Esophagus squamous epithelium (tissue), 5 donors: Measurements from ENCODE around the gene COX19. TPM values are rescaled to one million over a fixed set of nuclear protein-coding genes. Genes with fewer than 3 reads are reported as not detected.

Source experiments
- DNase-seq: peaks from one replicate; lab custom pipeline; 2025; lab: John Stamatoyannopoulos, UW
- H3K27ac ChIP-seq, 4 donors: fragments of 200-600 bp; sonication (generic); one replicate each; pipeline ENCODE4 v1.5.1; 2016 to 2019; ENCODE audit warnings: mild to moderate bottlenecking in 1 of 4
- H3K27me3 ChIP-seq, 4 donors: fragments of 200-600 bp; sonication (generic); 1 replicate in 3 of 4; 2 replicates in 1 of 4; pipeline versions ENCODE4 v1.5.1 to v1.6.0; 2017 to 2021; ENCODE audit warnings: antibody characterized with exemption in 1 of 4
- H3K36me3 ChIP-seq, 3 donors: fragments of 200-600 bp; sonication (generic); one replicate each; pipeline ENCODE4 v1.5.1; 2016 to 2019
- H3K4me1 ChIP-seq, 3 donors: fragments of 200-600 bp; sonication (generic); one replicate each; pipeline ENCODE4 v1.5.1; 2017 to 2019
- H3K4me3 ChIP-seq, 4 donors: fragments of 200-600 bp; sonication (generic); 1 replicate in 3 of 4; 2 replicates in 1 of 4; pipeline ENCODE4 v1.5.1; 2016 to 2019; ENCODE audit warnings: mild to moderate bottlenecking in 2 of 4, moderate library complexity in 1 of 4
- H3K9me3 ChIP-seq, 3 donors: fragments of 200-600 bp; sonication (generic); one replicate each; pipeline ENCODE4 v1.5.1; 2016 to 2019
- CTCF ChIP-seq, 6 experiments: fragments of 450-650 bp in 4 of 6; fragments of 200-600 bp in 2 of 6; sonication (generic) in 2 of 6; IDR thresholded peaks; one replicate each; pipeline ENCODE4 v1.5.1; 2016 to 2019; ENCODE audit warnings: antibody characterized with exemption in 6 of 6, mild to moderate bottlenecking in 4 of 6, moderate library complexity in 4 of 6
- POLR2A ChIP-seq, 4 donors: fragments of 450-650 bp; IDR thresholded peaks; one replicate each; pipeline ENCODE4 v1.6.1; 2017; ENCODE audit warnings: antibody characterized with exemption in 4 of 4, mild to moderate bottlenecking in 4 of 4, moderate library complexity in 3 of 4
- WGBS, 2 donors: methylation state at CpG; one replicate each; pipeline ENCODE4 v1.1.5; 2018; 5-methylcytosine and 5-hydroxymethylcytosine counted together
- intact Hi-C: fragments of 100-400 bp; cut with DNase I; formaldehyde crosslinking; loops from one replicate; pipeline ENCODE4 v1.15.0; 2022
- total RNA-seq, 4 donors: library from RNA; depleted of rRNA; stranded (reverse); fragments of >200 nt; gene quantifications; one replicate each; pipeline ENCODE4 v1.1.0, GENCODE V29; 2016
- donor health status: DM: yes; HTN: yes; CAD: no.

COX19 gene
- total RNA-seq, 4 donors from 2014 or later = 4.0 to 13.0 (median 6.9) TPM

GRCh38 chr7:1018334-1018695, 43.0 kb upstream of the COX19 start:
- 90% methylated on average over 9 of the region's 13 CpGs; no CpG with 5 or more reads in 1 of the 2 donors for WGBS, 2 donors
- TF ChIP-seq CTCF (IDR thresholded peaks at IDR 0.05) (no peak), POLR2A (IDR thresholded peaks at IDR 0.05) (no peak)
- peaks cover 0 to 44% (median 0%) of the 10 kb centered on the region in 3 donors for H3K36me3 ChIP-seq

GRCh38 chr7:1017586-1018333, 42.4 kb upstream of the COX19 start:
- WGBS, 2 donors = 92 to 96% methylated on average over 29 to 32 of the region's 34 CpGs
- TF ChIP-seq POLR2A (IDR thresholded peaks at IDR 0.05) = no peak
- TF ChIP-seq CTCF (IDR thresholded peaks at IDR 0.05) = no peak
- Histone ChIP-seq H3K27ac (no peak overlapping the region), H3K27me3 (no peaks in the 10 kb centered on the region), H3K4me1 (peaks cover 1 to 28% (median 9%) of the 10 kb centered on the region in 3 donors), H3K4me3 (no peak overlapping the region), H3K36me3 (peaks cover 0 to 40% (median 0%) of the 10 kb centered on the region in 3 donors), H3K9me3 (no peaks in the 10 kb centered on the region)
- DNase-seq = no peak
- intact Hi-C loops = no loop called here

More at GRCh38 chr7:1018334-1018695, 43.0 kb upstream of the COX19 start:
- H3K4me3 ChIP-seq = no peak overlapping the region
- no peaks in the 10 kb centered on the region for H3K27me3 ChIP-seq
- no peak overlapping the region for H3K27ac ChIP-seq
- peaks cover 0 to 23% (median 6%) of the 10 kb centered on the region in 3 donors for H3K4me1 ChIP-seq
- no peaks in the 10 kb centered on the region for H3K9me3 ChIP-seq
- intact Hi-C loops = no loop called here
- DNase-seq = no peak

DNA sequence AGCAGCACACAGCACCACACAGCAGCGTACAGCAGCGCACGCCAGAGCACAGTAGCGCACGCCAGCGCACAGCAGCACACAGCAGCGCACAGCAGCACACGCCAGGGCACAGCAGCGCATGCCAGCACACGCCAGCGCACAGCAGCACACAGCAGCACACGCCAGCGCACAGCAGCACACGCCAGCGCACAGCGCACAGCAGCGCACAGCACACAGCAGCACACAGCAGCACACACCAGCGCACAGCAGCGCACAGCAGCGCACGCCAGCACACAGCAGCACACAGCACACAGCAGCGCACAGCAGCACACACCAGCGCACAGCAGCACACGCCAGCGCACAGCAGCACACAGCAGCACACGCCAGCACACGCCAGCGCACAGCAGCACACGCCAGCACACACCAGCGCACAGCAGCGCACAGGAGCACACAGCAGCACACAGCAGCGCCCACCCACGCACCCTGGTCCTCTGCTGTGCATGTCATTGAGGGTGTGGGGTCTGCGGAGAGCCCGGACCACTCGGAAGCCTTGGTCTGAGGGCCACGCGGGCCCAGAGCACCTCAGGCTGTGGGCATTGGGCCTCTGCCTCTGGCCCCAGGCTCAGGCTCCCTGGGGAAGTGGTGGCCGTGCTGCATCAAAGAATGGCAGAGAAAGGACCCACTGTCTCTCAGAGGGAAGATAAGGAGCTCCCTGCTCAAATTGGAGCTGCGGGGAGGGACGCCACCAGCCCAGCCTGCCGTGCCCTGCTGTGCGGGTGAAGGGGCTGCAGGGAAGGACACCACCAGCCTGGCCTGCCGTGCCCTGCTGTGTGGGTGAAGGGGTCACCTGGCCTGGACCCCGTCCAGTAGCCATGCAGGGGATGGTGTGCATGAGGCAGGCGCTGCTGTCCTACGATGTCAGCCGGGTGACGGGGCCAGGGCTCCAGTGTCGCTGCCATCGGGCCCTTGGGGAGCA, 41.5 kb upstream of the COX19 start:
- no peak for TF ChIP-seq CTCF (IDR thresholded peaks at IDR 0.05)
- TF ChIP-seq POLR2A (IDR thresholded peaks at IDR 0.05) = no peak
- Histone ChIP-seq H3K4me1 (peaks cover 5 to 37% (median 13%) of the 10 kb centered on the region in 3 donors), H3K9me3 (no peaks in the 10 kb centered on the region), H3K27me3 (no peaks in the 10 kb centered on the region), H3K27ac (no peak overlapping the region), H3K4me3 (no peak overlapping the region), H3K36me3 (peaks cover 0 to 31% (median 0%) of the 10 kb centered on the region in 3 donors)
- WGBS, 2 donors = 83 to 92% methylated on average over 2 to 16 of the region's 51 CpGs
- intact Hi-C loops = no loop called here
- no peak for DNase-seq

DNA sequence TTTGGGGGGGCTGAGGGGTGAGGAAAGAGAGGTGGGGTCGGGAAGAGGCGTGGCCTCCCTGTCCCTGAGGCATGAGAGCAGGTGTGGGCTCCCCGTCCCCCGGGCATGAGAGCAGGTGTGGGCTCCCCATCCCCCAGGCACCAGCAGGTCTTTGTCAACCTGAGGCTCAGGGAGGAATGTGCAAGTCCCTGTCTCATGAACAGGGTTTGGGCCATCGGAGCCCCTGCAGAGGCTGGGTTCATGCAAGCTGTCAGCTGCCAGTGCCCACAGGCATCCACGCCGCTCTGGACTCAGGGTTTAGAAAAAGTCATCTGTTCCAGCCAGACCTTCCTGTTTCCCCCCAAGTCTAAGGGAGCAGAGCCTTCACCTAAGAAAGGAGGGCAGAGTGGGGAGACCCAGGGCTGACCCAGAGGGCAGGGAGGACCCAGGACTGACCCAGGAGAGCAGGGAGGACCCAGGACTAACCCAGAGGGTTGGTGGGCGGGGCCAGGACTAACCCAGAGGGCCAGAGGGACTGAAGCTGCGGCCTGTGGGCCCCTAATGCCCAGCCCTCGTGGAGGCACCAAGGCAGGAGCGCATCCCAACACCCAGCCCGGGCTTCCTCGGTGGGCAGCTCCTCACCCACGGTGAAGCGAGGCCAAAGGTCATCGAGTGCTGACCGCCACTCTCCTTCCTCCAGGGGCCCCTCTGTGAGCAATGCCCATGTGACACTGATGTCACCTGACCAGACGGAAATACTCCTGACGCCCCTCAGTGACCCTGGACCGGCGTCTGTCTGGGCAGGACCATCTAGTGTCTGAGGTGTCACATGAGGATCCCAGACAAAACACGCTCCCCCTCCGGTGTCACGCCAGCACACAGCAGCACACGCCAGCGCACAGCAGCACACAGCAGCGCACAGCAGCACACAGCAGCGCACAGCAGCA, 40.1 kb upstream of the COX19 start:
- Histone ChIP-seq H3K9me3 (no peaks in the 10 kb centered on the region), H3K36me3 (peaks cover 0 to 17% (median 0%) of the 10 kb centered on the region in 3 donors), H3K4me3 (no peak overlapping the region), H3K27me3 (no peaks in the 10 kb centered on the region), H3K4me1 (peaks cover 5 to 44% (median 13%) of the 10 kb centered on the region in 3 donors), H3K27ac (no peak overlapping the region)
- WGBS, 2 donors = 84% methylated on average over 7 of the region's 28 CpGs; no CpG with 5 or more reads in 1 of the 2 donors
- no peak for TF ChIP-seq CTCF (IDR thresholded peaks at IDR 0.05)
- TF ChIP-seq POLR2A (IDR thresholded peaks at IDR 0.05) = no peak
- no peak for DNase-seq
- intact Hi-C loops = no loop called here
